GM19328 (cell line): ENCODE data around the gene AHR.
"Not testable (repeated sequence)": the region's sequence is repeated elsewhere in the genome, so short reads cannot be mapped to it uniquely, and the experiment has no call there.

Source experiments
- ATAC-seq: cut with Tn5 transposase; IDR thresholded peaks from one replicate; pipeline ENCODE4 v1.9.1; 2021; ENCODE audit warnings: mild to moderate bottlenecking, moderate library complexity; ENCODE audit not compliant: unreplicated experiment

AHR gene

DNA sequence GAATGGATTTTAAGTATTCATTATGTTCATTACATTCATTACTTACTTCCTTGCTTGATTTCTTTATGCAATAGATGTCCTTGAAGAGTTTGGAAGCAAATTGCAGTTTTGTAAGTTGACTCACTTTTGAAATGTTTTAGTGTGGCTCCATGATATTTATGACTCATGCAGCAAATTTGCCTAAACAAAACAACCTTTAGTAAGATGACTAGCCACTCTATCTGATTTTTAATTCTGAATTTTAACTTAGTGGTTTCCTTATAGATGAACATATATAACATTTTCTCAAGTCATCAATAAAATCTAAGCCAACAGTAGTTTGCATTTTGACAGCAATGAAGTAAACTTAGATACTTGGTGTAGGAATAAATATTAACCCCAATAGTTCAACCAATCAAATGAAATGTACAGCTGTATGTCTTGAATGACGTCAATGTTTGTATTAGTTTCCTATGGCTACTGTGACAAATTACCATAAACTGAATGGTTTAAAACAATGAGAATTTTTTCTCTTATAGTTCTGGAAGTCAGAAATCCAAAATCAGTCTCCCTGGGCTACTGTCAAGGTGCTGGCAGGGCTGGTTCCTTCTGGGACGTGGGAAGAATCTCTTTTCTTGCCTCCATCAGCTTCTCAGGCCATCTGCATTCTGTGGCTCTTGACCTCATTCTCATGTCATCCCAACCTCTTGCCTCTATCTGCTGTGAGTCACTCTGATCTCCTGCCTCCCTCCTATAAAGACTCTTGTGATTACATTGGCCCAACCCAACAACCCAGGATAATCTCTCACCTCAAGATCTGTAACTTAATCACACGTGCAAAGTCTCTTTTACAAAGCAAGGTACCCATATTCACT is 73.4 kb downstream of the AHR start:
- ATAC-seq = no peak

DNA sequence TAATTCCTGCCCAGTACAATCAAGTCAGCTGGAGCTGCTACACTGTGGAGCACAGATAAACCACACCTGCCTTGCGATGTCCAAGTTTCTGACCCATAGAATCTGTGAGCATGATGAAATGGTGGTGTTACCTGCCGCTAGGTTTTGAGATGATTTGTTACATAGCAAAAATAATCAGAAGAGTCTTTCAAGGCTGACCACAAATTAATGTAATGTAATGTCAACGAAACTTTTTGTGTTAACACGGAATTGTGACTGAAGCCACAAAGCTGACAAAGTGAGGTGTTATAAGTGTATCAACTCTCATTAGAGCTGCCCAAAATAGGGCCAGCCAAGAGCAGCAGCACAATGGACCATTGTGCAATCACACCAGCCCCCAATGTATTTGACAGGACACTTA is 75.7 kb downstream of the AHR start:
- no peak for ATAC-seq

DNA sequence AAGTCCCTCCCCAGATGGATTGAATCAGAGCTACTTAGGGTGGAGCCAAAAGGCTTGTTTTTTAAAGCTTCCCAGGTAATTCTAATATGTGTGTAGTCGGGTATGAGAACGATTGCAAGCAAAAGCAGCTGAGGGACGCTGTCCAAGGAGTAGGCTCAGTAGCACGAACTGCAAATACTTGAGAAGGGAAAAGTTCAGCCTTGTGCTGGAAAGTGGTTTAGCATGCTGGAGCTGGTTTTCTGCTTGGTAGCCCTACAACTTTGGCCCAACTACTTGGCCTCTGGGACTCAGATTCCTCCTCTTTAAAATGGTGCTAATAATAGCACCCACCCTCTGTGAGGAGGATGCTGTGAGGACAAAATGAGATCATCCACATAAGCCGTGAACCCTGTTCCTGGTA is 76.2 kb downstream of the AHR start:
- no peak for ATAC-seq

DNA sequence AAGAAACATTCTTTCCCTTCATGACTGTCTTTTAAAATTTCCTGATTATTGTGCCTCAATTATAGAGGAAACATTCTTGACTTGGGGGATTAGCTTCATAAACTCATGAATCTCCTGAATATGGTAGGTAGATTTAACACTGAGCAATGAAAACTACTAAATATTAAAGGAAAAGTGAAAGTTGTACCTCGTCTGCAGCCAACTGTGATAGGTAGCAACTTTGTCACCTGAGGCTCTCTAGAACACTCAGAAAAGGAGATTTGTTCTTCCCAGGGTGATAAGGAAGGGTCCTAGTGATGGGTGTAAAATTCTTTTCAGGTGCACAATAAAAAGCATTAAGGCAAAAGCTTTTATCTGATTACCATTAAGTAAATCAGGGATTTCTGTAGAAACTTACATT is 78.1 kb downstream of the AHR start:
- ATAC-seq = no peak

DNA sequence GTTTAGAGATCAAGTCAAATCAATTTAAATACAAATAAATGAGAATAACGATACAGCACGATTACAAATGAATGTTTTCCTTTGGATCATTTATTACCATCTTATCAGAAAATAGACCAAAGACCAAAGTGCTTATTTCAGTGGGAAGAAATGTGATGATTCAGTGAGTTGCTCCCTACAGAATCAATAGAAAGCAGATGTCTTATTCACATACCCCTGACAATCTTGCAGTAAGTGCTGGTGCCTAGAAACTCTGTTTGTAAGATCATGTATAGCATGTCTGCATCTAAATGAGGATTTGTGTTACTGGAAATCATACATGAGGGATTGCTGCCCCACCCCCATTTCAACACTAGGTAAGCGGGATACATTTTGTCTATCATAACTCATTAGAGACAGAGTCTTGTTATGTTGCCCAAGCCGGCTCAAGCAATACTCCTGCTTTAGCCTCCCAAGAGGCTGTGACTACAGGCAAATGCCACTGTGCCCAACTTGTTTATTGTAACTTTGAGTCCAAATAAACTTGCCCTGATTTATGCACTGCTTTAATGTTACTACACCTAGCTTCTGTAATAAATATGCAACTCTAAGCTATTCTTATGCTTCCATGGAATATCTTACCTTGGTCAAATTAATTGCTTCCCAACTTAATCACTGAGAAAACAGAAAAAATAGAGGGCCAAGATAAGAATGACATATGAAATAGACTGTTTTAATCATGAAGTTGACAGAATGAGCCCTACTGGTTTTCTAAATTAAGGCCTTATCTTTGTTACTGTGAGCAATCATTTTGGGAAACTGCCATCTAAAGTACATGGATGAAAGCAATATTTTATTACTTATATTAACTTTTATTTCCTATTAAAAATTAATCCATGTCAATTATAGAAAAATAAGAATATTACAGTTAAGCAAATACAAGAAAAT is 82.5 kb downstream of the AHR start:
- ATAC-seq = no peak

DNA sequence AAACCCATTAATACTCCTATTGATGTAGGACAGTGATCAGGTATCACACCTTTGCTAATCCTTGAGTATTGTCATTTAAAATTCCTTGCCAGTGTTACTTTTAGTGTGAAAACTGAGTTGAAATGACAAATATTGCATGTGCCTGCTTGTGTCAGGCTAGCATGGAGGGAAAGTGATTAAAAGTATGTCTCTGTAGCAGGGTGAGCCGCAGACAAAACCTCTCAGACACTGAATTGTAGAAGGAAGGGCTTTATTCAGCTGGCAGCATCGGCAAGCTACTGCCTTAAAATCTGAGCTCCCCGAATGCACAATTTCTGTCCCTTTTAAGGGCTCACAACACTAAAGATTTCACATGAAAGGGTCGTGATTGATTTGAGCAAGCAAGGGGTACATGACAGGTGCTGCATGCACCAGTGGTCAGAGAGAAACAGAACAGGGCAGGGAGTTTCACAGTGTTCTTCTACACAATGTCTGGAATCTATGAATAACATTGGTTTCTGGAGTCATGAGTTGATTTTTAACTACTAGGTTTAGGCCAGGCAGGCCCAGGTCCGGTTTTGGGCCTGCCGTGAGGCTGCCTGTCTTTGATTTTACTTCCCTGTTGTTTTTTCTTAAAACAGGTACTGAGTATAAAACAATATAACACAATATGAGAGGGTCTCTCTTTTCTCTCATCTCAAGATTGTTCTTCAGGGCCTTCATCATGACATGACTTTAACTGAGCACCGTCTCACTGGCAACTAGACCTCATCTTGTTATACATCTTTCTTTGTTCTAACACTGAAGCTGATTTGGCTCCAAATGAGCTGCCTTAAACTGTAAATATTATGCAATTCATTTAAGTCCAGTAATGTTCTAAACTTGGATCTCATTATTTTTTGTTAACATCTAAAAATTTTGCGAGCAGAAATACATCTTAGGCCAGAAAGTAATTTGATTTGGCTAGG is 84.2 kb downstream of the AHR start:
- not testable (repeated sequence) for ATAC-seq

DNA sequence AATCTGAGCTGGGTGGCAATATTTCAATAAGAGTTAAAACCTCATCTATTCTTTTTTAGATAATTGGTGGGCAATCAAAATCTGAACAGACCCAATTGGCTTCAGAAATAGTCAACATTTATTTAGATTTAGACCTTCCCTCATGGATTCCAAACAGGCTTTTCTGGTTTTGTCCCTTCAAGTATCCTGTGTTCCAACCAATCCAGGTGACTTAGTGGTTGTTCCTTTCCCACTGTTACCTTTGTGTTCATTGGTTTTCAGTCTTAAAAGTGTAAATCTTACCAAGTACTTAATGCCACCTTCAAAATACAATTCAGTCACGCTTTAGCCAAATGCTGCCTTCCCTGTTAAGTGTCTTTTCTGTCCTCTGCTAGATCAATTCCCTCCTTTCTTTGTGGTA is 85.9 kb downstream of the AHR start:
- no peak for ATAC-seq

DNA sequence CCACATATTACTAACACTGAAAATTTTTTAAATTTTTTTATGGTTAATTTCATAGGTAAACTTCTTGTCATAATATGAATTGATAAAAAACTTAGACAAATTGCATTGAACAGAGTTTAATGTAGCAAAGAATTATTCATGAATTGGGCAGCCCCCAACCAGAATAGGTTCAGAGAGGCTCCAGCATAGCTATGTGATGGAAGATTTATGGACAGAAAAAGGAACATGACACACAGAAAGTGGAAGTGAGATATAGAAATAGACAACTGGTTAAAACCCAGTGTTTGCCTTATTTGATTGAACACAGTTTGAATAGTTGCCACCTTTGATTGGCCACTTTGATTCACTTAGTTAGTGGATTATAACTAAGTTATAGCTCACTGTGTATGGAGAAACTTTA is 87.2 kb downstream of the AHR start:
- ATAC-seq = no peak

DNA sequence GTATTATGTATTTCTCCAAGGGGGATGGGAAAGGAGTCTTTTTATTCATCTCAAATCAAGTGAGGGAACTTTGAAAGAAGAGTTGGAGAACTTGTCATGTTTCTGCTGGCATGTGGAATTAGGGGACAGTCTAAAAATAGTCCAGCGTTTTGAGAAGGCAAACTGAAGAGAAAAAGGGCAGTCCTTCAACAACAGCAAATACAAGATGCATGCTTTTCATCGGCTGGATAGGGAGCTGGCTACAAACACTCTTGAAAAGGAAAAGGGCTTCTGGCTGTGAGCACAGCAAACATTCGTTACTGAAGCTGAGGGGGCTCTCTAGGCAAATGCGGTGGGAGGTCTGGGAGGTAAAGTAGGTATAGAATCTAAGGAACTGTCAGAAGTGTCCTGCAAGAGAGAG is 91.9 kb downstream of the AHR start:
- ATAC-seq = no peak

DNA sequence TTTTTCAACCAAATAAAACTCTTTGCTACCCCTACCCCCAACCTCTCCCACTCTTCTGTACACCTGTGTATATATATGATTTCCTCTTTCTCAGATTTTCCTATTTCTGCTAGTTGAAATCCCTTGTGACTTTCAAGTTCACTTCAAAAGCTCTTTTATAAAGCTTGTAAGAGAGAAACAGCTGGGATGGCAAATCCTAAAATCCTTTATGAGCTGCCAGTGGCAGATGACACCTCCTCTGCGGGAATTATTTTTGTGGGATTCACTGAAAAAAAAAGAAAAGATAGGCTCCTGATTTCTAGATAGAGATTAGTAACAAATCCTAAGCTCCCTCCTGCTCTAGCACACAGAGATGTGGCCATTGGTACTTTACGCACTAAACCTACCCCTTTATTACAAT is 92.9 kb downstream of the AHR start:
- ATAC-seq = no peak

DNA sequence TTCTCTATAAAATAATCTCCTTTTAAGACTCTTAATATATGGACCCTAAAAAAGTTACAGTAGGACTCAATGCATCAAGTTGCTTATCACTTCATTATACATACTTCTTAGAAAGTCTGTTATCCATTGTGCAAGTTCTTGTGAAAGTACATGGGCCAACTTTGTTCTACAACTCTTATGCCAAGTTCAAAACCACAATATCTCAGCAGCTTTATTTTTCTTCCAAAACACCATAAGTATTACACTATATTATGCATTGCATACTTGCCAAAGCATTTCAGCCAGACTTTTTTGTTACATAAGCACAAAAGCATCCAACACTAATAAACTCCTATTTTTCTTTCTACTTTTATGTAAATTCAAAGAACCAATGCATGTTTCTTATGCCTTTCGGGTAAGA is 94.4 kb downstream of the AHR start:
- no peak for ATAC-seq

DNA sequence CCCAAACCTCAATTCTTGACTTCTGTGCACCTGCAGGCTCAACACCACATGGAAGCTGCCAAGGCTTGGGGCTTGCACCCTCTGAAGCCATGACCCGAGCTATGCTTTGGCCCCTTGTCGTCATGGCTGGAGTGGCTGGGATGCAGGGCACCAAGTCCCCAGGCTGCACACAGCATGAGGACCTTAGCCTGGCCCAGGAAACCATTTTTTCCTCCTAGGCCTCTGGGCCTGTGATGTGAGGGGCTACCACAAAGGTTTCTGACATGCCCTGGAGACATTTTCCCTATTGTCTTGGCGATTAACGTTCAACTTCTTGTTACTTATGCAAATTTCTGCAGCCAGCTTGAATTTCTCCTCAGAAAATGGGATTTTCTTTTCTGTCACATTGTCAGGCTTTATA is 96.1 kb downstream of the AHR start:
- not testable (repeated sequence) for ATAC-seq
